Trophoblast cell (in vitro differentiated cells and primary cell): ENCODE results near the gene SLIT3.

Source experiments
- DNase-seq, 2 donors: peaks; one replicate each; pipeline ENCODE4 v3.0.0-alpha.2; 2016
- H2AFZ ChIP-seq: 2 replicates; pipeline ENCODE4 v1.6.1; 2013; ENCODE audit warnings: low read length, moderate library complexity, mild to moderate bottlenecking; ENCODE audit not compliant: insufficient read depth, poor library complexity
- H2AK5ac ChIP-seq: 2 replicates; pipeline ENCODE4 v1.6.1; 2013; ENCODE audit warnings: mild to moderate bottlenecking, low read length
- H2BK120ac ChIP-seq: 2 replicates; pipeline ENCODE4 v1.6.1; 2013; ENCODE audit warnings: low read length, mild to moderate bottlenecking, moderate library complexity; ENCODE audit not compliant: insufficient read depth, poor library complexity
- H2BK12ac ChIP-seq: 2 replicates; pipeline ENCODE4 v1.6.1; 2013; ENCODE audit warnings: mild to moderate bottlenecking, low read length, moderate library complexity
- H2BK5ac ChIP-seq: 2 replicates; pipeline ENCODE4 v1.6.1; 2013; ENCODE audit warnings: low read length, low read depth, moderate library complexity, mild to moderate bottlenecking; ENCODE audit not compliant: poor library complexity
- H3K14ac ChIP-seq: 2 replicates; pipeline ENCODE4 v1.6.1; 2013; ENCODE audit warnings: mild to moderate bottlenecking, low read length
- H3K18ac ChIP-seq: 2 replicates; pipeline ENCODE4 v1.6.1; 2013; ENCODE audit warnings: mild to moderate bottlenecking, low read length
- H3K23ac ChIP-seq: 2 replicates; pipeline ENCODE4 v1.6.1; 2013; ENCODE audit warnings: low read length
- H3K27ac ChIP-seq: 2 replicates; pipeline ENCODE4 v1.5.1; 2013; ENCODE audit warnings: low read depth, mild to moderate bottlenecking, inconsistent platforms, low read length, moderate library complexity
- H3K27me3 ChIP-seq: 2 replicates; pipeline ENCODE4 v1.6.1; 2013; ENCODE audit warnings: inconsistent platforms, mild to moderate bottlenecking, low read length, moderate library complexity; ENCODE audit not compliant: insufficient read depth
- H3K36me3 ChIP-seq, 2 experiments: 1 replicate in 1 of 2; 2 replicates in 1 of 2; pipeline ENCODE4 v1.6.1; 2013; ENCODE audit warnings: low read length in 2 of 2, mild to moderate bottlenecking in 2 of 2, moderate library complexity in 1 of 2; ENCODE audit not compliant: insufficient read depth in 2 of 2, control insufficient read depth in 1 of 2
- H3K4ac ChIP-seq: 2 replicates; pipeline ENCODE4 v1.6.1; 2013; ENCODE audit warnings: low read depth, mild to moderate bottlenecking, low read length, moderate library complexity
- H3K4me1 ChIP-seq, 2 experiments: 1 replicate in 1 of 2; 2 replicates in 1 of 2; pipeline ENCODE4 v1.6.1; 2013; ENCODE audit warnings: low read length in 2 of 2, mild to moderate bottlenecking in 2 of 2, moderate library complexity in 1 of 2; ENCODE audit not compliant: insufficient read depth in 2 of 2, control insufficient read depth in 1 of 2
- H3K4me2 ChIP-seq: 2 replicates; pipeline ENCODE4 v1.6.1; 2013; ENCODE audit warnings: inconsistent platforms, mild to moderate bottlenecking, low read length, moderate library complexity
- H3K4me3 ChIP-seq: 2 replicates; pipeline ENCODE4 v1.5.1; 2013; ENCODE audit warnings: mild to moderate bottlenecking, low read depth, low read length, inconsistent platforms
- H3K79me1 ChIP-seq: one replicate; pipeline ENCODE4 v1.6.1; 2013; ENCODE audit warnings: low read length
- H3K79me2 ChIP-seq: 2 replicates; pipeline ENCODE4 v1.6.1; 2013; ENCODE audit warnings: low read length, mild to moderate bottlenecking; ENCODE audit not compliant: control insufficient read depth, insufficient read depth, poor library complexity
- H3K9ac ChIP-seq: 2 replicates; pipeline ENCODE4 v1.6.1; 2013; ENCODE audit warnings: mild to moderate bottlenecking, low read length
- H3K9me3 ChIP-seq: 2 replicates; pipeline ENCODE4 v1.6.1; 2013; ENCODE audit warnings: low read depth, mild to moderate bottlenecking, control low read depth, inconsistent platforms, low read length; ENCODE audit not compliant: insufficient read depth
- H4K12ac ChIP-seq: 2 replicates; pipeline ENCODE4 v1.6.1; 2013; ENCODE audit warnings: low read depth, mild to moderate bottlenecking, low read length, moderate library complexity
- H4K8ac ChIP-seq: 2 replicates; pipeline ENCODE4 v1.6.1; 2013; ENCODE audit warnings: low read depth, mild to moderate bottlenecking, low read length, moderate library complexity
- H4K91ac ChIP-seq: one replicate; pipeline ENCODE4 v1.6.1; 2013; ENCODE audit warnings: low read depth, mild to moderate bottlenecking, low read length, moderate library complexity
- WGBS: extraction: QIAGEN DNeasy Blood & Tissue Kit; methylation state at CpG from one replicate; pipeline ENCODE4 v1.1.7; 2013; ENCODE audit warnings: missing lambda C conversion rate; ENCODE audit not compliant: insufficient read length, insufficient coverage; ENCODE audit errors: extremely low coverage; 5-methylcytosine and 5-hydroxymethylcytosine counted together

The SLIT3 gene

DNA sequence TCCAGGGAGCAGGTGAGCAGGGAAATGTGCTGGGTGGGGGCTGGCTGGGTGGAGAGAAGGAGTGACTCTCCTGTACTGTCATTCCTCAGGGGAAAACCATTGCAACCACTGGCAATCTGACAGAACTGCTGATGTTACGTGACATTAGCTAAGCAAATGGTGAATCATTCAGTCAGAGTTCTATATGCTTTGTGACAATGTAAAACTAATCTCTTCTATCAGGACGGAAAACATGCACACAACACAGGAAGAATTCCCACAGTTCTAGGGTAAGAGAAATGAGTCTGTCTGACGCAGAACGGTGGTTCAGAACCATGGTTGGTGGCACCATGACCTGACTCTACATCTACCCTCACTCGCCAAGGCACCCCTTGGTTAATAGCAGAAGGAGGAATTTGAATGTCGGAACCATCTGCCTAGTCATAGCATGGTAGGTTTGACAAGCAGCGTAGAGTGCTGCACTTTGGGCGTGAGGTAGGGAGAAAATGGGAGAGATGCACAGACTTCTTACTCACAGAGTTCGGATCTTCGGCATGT lies 478.1 kb downstream of the SLIT3 start:
- H3K4ac ChIP-seq, result no peak overlapping the region
- no peaks in the 10 kb centered on the region for H3K4me1 ChIP-seq
- H2BK120ac ChIP-seq, result no peak overlapping the region
- no peak overlapping the region for H3K9ac ChIP-seq
- DNase-seq, result peak; percentile 44 to 60
- H3K23ac ChIP-seq, result no peak overlapping the region
- no peak overlapping the region for H2AFZ ChIP-seq
- no peak overlapping the region for H3K4me2 ChIP-seq
- no peaks in the 10 kb centered on the region for H3K9me3 ChIP-seq
- no peak overlapping the region for H4K8ac ChIP-seq
- H4K12ac ChIP-seq, result no peak overlapping the region
- no peak overlapping the region for H3K14ac ChIP-seq
- H3K27me3 ChIP-seq, result no peaks in the 10 kb centered on the region
- H3K79me2 ChIP-seq, result no peaks in the 10 kb centered on the region
- no peak overlapping the region for H3K4me3 ChIP-seq
- no peak overlapping the region for H3K18ac ChIP-seq
- H2BK5ac ChIP-seq, result no peak overlapping the region
- peaks cover 10 to 20% of the 10 kb centered on the region in 2 experiments for H3K36me3 ChIP-seq
- no peaks in the 10 kb centered on the region for H3K79me1 ChIP-seq
- no peak overlapping the region for H2AK5ac ChIP-seq
- no peak overlapping the region for H3K27ac ChIP-seq
- no peak overlapping the region for H2BK12ac ChIP-seq
- no CpG with 5 or more reads among the region's 10 CpGs for WGBS
- H4K91ac ChIP-seq, result no peak overlapping the region

DNA sequence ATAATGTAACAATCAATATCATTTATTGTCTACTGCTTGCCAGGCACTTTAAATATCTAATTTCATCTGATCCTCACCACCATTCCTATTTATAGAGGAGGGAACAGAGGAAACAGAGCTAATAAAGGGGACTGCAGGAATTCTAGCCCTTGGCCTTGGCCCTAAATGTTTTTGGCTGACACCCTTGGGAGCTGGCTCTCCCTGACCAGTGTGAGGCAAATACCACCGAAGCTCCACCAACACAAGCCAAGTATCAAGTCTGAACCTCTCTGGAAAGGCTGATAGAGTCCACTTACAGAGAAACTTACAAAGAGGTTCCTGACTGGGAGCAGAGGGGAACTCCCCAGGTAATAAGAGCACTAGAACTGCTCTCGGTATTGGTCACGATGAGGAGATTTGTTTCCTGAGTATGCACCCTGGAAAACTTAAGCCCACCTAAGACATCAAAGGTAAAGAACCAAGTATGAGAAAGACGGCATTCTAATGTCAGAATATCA lies 478.6 kb downstream of the SLIT3 start:
- no peaks in the 10 kb centered on the region for H3K9me3 ChIP-seq
- no peak overlapping the region for H3K18ac ChIP-seq
- no peak overlapping the region for H2BK120ac ChIP-seq
- no peak overlapping the region for H2AFZ ChIP-seq
- H4K12ac ChIP-seq, result no peak overlapping the region
- H4K8ac ChIP-seq, result no peak overlapping the region
- H3K4me1 ChIP-seq, result no peaks in the 10 kb centered on the region
- DNase-seq, result no peak
- H2BK5ac ChIP-seq, result no peak overlapping the region
- H3K9ac ChIP-seq, result no peak overlapping the region
- no peaks in the 10 kb centered on the region for H3K79me1 ChIP-seq
- H3K79me2 ChIP-seq, result no peaks in the 10 kb centered on the region
- H2BK12ac ChIP-seq, result no peak overlapping the region
- no peak overlapping the region for H3K4me2 ChIP-seq
- no peak overlapping the region for H3K27ac ChIP-seq
- H4K91ac ChIP-seq, result no peak overlapping the region
- no peak overlapping the region for H3K23ac ChIP-seq
- H3K14ac ChIP-seq, result no peak overlapping the region
- no peak overlapping the region for H3K4me3 ChIP-seq
- peaks cover 12 to 21% of the 10 kb centered on the region in 2 experiments for H3K36me3 ChIP-seq
- no CpG with 5 or more reads among the region's 4 CpGs for WGBS
- H3K27me3 ChIP-seq, result no peaks in the 10 kb centered on the region
- no peak overlapping the region for H2AK5ac ChIP-seq
- H3K4ac ChIP-seq, result no peak overlapping the region

DNA sequence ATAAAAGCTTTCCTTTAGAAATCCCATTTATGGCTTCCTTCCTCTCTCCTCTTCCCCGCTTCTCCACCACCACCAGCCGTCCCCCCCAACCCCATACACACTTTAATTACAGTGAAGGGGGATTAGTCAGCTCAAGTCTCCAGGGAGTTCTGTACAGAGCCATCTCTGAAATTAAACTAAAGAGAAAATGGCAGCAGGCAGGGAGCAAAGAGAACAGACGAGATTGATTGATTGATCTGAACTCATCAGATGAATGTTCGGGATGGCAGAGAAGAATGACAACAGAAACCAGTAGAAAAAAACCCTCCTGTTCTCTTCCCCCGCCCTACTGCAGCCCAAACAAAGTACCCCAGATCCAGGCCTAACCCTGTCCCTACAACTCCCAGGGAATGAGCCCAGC lies 480.1 kb downstream of the SLIT3 start:
- H3K23ac ChIP-seq, result no peak overlapping the region
- no peak overlapping the region for H3K4me3 ChIP-seq
- H3K9me3 ChIP-seq, result no peaks in the 10 kb centered on the region
- H3K27me3 ChIP-seq, result no peaks in the 10 kb centered on the region
- no peak overlapping the region for H2BK120ac ChIP-seq
- no peak overlapping the region for H4K8ac ChIP-seq
- H4K91ac ChIP-seq, result no peak overlapping the region
- H3K4me1 ChIP-seq, result no peaks in the 10 kb centered on the region
- H3K27ac ChIP-seq, result no peak overlapping the region
- H3K4me2 ChIP-seq, result no peak overlapping the region
- H3K18ac ChIP-seq, result no peak overlapping the region
- no peak overlapping the region for H2AFZ ChIP-seq
- H2BK5ac ChIP-seq, result no peak overlapping the region
- no peak for DNase-seq
- H2AK5ac ChIP-seq, result no peak overlapping the region
- H3K36me3 ChIP-seq, result peaks cover 17 to 26% of the 10 kb centered on the region in 2 experiments
- H3K79me2 ChIP-seq, result no peaks in the 10 kb centered on the region
- no peak overlapping the region for H2BK12ac ChIP-seq
- H3K79me1 ChIP-seq, result no peaks in the 10 kb centered on the region
- no CpG with 5 or more reads among the region's 5 CpGs for WGBS
- H3K14ac ChIP-seq, result no peak overlapping the region
- no peak overlapping the region for H3K4ac ChIP-seq
- no peak overlapping the region for H3K9ac ChIP-seq
- no peak overlapping the region for H4K12ac ChIP-seq

DNA sequence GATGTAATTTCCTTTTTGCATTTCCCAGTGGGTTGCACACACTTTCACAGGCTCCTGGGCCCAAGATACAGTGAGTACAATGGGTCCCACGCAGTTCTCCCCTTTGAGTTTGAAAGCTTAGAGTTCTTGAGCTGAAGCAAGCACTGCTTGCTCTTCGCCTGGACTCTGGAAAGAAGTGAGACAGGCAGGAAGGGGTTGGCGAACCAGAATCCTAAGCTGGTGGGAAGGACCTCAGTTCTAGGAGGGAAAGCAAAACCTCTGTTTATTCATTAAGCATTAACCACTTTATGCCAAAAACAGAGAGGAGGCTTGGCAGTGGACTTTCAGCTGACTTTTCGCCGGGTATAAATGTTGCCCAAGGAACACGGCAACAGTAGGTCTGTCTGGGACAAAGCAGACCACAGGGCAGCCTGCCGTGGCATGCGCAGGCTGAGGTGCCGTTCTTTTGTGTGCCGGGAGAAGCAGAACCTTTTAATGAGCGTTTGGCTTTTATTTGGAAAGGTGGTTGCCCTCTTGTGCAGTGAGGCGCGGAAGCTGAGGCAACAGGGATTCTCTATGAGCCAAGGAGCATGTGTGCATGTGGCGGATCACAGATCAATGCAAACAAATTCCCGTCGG lies 481.8 kb downstream of the SLIT3 start:
- no peaks in the 10 kb centered on the region for H3K4me1 ChIP-seq
- no peak overlapping the region for H3K4me3 ChIP-seq
- WGBS, result no CpG with 5 or more reads among the region's 16 CpGs
- no peaks in the 10 kb centered on the region for H3K79me2 ChIP-seq
- H2BK120ac ChIP-seq, result no peak overlapping the region
- H4K12ac ChIP-seq, result no peak overlapping the region
- H2BK12ac ChIP-seq, result no peak overlapping the region
- H3K36me3 ChIP-seq, result peaks cover 23 to 36% of the 10 kb centered on the region in 2 experiments
- no peak overlapping the region for H4K91ac ChIP-seq
- H3K79me1 ChIP-seq, result no peaks in the 10 kb centered on the region
- no peak overlapping the region for H2AK5ac ChIP-seq
- H3K4me2 ChIP-seq, result no peak overlapping the region
- no peak overlapping the region for H3K23ac ChIP-seq
- no peak overlapping the region for H2BK5ac ChIP-seq
- no peaks in the 10 kb centered on the region for H3K9me3 ChIP-seq
- no peak overlapping the region for H3K27ac ChIP-seq
- no peak overlapping the region for H4K8ac ChIP-seq
- DNase-seq, result no peak
- H3K9ac ChIP-seq, result no peak overlapping the region
- no peak overlapping the region for H3K14ac ChIP-seq
- no peaks in the 10 kb centered on the region for H3K27me3 ChIP-seq
- no peak overlapping the region for H2AFZ ChIP-seq
- H3K4ac ChIP-seq, result no peak overlapping the region
- H3K18ac ChIP-seq, result no peak overlapping the region
